DOHH2 (cell line): ENCODE data around the gene TMC8.

Experiments used
- H3F3A ChIP-seq: fragments of 200-600 bp; sonication (generic), shearing (Covaris generic); 2 replicates; pipeline ENCODE4 v1.6.0; 2016; ENCODE audit warnings: antibody characterized with exemption, mild to moderate bottlenecking; ENCODE audit not compliant: control insufficient read depth, insufficient read depth
- H3K27ac ChIP-seq: fragments of 200-600 bp; sonication (generic); 2 replicates; pipeline ENCODE4 v1.5.1; 2014; ENCODE audit warnings: low read depth, mild to moderate bottlenecking, low read length, moderate library complexity
- H3K27me3 ChIP-seq: fragments of 200-600 bp; sonication (generic); 2 replicates; pipeline ENCODE4 v1.6.1; 2014; ENCODE audit warnings: mild to moderate bottlenecking, low read length, mixed read lengths; ENCODE audit not compliant: control insufficient read depth
- H3K36me3 ChIP-seq: fragments of 200-600 bp; sonication (generic); 2 replicates; pipeline ENCODE4 v1.6.1; 2014; ENCODE audit warnings: mild to moderate bottlenecking, low read length, moderate library complexity, mixed read lengths; ENCODE audit not compliant: control insufficient read depth
- H3K4me1 ChIP-seq: fragments of 200-600 bp; sonication (generic); 2 replicates; pipeline ENCODE4 v1.6.1; 2014; ENCODE audit warnings: mild to moderate bottlenecking, low read length, mixed read lengths; ENCODE audit not compliant: control insufficient read depth
- H3K4me2 ChIP-seq: fragments of 200-600 bp; sonication (generic); 2 replicates; pipeline ENCODE4 v1.6.0; 2014; ENCODE audit warnings: mild to moderate bottlenecking, low read length, moderate library complexity
- H3K4me3 ChIP-seq: fragments of 200-600 bp; sonication (generic); 2 replicates; pipeline ENCODE4 v1.5.1; 2014; ENCODE audit warnings: mild to moderate bottlenecking, low read length, mixed read lengths
- H3K79me2 ChIP-seq: fragments of 200-600 bp; sonication (generic); 2 replicates; pipeline ENCODE4 v1.6.1; 2014; ENCODE audit warnings: mild to moderate bottlenecking, low read length, mixed read lengths; ENCODE audit not compliant: control insufficient read depth
- H3K9me2 ChIP-seq: fragments of 200-600 bp; sonication (generic); replicated peaks from 2 replicates; pipeline ENCODE4 v1.6.1; 2014; ENCODE audit warnings: mild to moderate bottlenecking, low read length, mixed read lengths; ENCODE audit not compliant: control insufficient read depth
- H3K9me3 ChIP-seq: fragments of 200-600 bp; sonication (generic); 2 replicates; pipeline ENCODE4 v1.6.1; 2014; ENCODE audit warnings: antibody characterized with exemption, low read length, mixed read lengths; ENCODE audit not compliant: control insufficient read depth, insufficient read depth
- H4K20me1 ChIP-seq: fragments of 200-600 bp; sonication (generic); 2 replicates; pipeline ENCODE4 v1.6.0; 2014; ENCODE audit warnings: low read depth, mild to moderate bottlenecking, antibody characterized with exemption, low read length, moderate library complexity; ENCODE audit not compliant: control insufficient read depth, insufficient read depth
- CTCF ChIP-seq: fragments of 200-600 bp; sonication (generic); IDR thresholded peaks from one replicate; pipeline ENCODE4 v1.5.1; 2014; ENCODE audit warnings: antibody characterized with exemption, mild to moderate bottlenecking, low read depth, low read length; ENCODE audit not compliant: poor library complexity, severe bottlenecking
- EZH2phosphoT487 ChIP-seq: fragments of 200-600 bp; sonication (generic); IDR thresholded peaks from 2 replicates; pipeline ENCODE4 v1.6.1; 2017; ENCODE audit warnings: borderline replicate concordance, mild to moderate bottlenecking, antibody characterized with exemption, low read length, moderate library complexity, mixed read lengths

Gene TMC8

GRCh38 chr17:78151514-78152008, 21.0 kb downstream of the TMC8 start:
- Histone ChIP-seq H3K27ac (peak overlapping the region; percentile 89), H3K4me1 (peaks cover 87% of the 10 kb centered on the region), H3K36me3 (no peaks in the 10 kb centered on the region), H3K27me3 (no peaks in the 10 kb centered on the region), H3F3A (peaks cover 41% of the 10 kb centered on the region), H3K9me2 (no peaks in the 10 kb centered on the region), H3K9me3 (no peaks in the 10 kb centered on the region), H3K79me2 (no peaks in the 10 kb centered on the region), H3K4me2 (peak overlapping the region; percentile 81), H4K20me1 (no peaks in the 10 kb centered on the region), H3K4me3 (peak overlapping the region; percentile 72)
- TF ChIP-seq CTCF (no peak), EZH2phosphoT487 (no peak)

- TF ChIP-seq EZH2phosphoT487 (no peak), CTCF (no peak)
- H3K9me3 ChIP-seq = no peaks in the 10 kb centered on the region
- H3K27ac ChIP-seq = peak overlapping the region; percentile 89
- peaks cover 99% of the 10 kb centered on the region for H3K4me1 ChIP-seq
- H3K79me2 ChIP-seq = no peaks in the 10 kb centered on the region
- H4K20me1 ChIP-seq = no peaks in the 10 kb centered on the region
- peaks cover 43% of the 10 kb centered on the region for H3F3A ChIP-seq
- no peaks in the 10 kb centered on the region for H3K27me3 ChIP-seq
- H3K4me3 ChIP-seq = peak overlapping the region; percentile 72
- no peaks in the 10 kb centered on the region for H3K36me3 ChIP-seq
- no peaks in the 10 kb centered on the region for H3K9me2 ChIP-seq
- peak overlapping the region; percentile 81 for H3K4me2 ChIP-seq
These were observed 24.6 kb downstream of the TMC8 start for GRCh38 chr17:78154903-78155811.

GRCh38 chr17:78159575-78160158, 29.1 kb downstream of the TMC8 start:
- no peaks in the 10 kb centered on the region for H3K36me3 ChIP-seq
- no peaks in the 10 kb centered on the region for H3K79me2 ChIP-seq
- peak overlapping the region; percentile 0; the same call in 1 of the 2 replicates for H3K27ac ChIP-seq
- H3F3A ChIP-seq = peaks cover 16% of the 10 kb centered on the region
- H3K4me3 ChIP-seq = peak overlapping the region; percentile 9
- no peaks in the 10 kb centered on the region for H3K9me2 ChIP-seq
- H4K20me1 ChIP-seq = no peaks in the 10 kb centered on the region
- peaks cover 78% of the 10 kb centered on the region for H3K4me1 ChIP-seq
- TF ChIP-seq EZH2phosphoT487 (no peak), CTCF (no peak)
- no peaks in the 10 kb centered on the region for H3K9me3 ChIP-seq
- no peaks in the 10 kb centered on the region for H3K27me3 ChIP-seq
- H3K4me2 ChIP-seq = peak overlapping the region; percentile 54
